ENCODE data around the gene LMBRD2. TPM values are rescaled to one million over a fixed set of nuclear protein-coding genes. Genes with fewer than 3 reads are reported as not detected.

The LMBRD2 gene
- total RNA-seq, 1 experiment from 2014 or later = 5.6 TPM

- POLR2A ChIA-PET = interaction anchor here (1.1 to 1.7 kb wide), 2 partner anchors 11 to 13 kb away, joined by 3 read pairs; no protein-coding TSS in a partner anchor
Measured at GRCh38 chr5:36089989-36090388, 61.7 kb downstream of the LMBRD2 start.

GRCh38 chr5:36079200-36079781 is 72.4 kb downstream of the LMBRD2 start:
- H3K27me3 Mint-ChIP-seq (ENCODE audit: low read depth) = no peaks in the 10 kb centered on the region; the same call in 1 of the 2 replicates
- ATAC-seq (peak; percentile 99), DNase-seq (ENCODE audit: low spot score) (peak; percentile 31)
- H3K9me3 Mint-ChIP-seq = peaks cover 10% of the 10 kb centered on the region
- no peaks in the 10 kb centered on the region; the same call in 1 of the 2 replicates for H3K36me3 Mint-ChIP-seq
- POLR2A ChIA-PET = interaction anchor here (0.9 to 1.3 kb wide), 4 partner anchors 11 to 162 kb away, joined by 3 to 6 read pairs (median 4); partner anchors contain the start of genes LMBRD2, NADK2 and SKP2
- peak overlapping the region; percentile 24 for H3K27ac Mint-ChIP-seq
- H3K4me1 Mint-ChIP-seq = peaks cover 20% of the 10 kb centered on the region
- CTCF ChIA-PET = interaction anchor here (0.6 to 2.2 kb wide), 53 partner anchors 8 to 617 kb away, joined by 3 to 86 read pairs (median 4); partner anchors contain the start of genes LMBRD2, NADK2, SKP2 and UGT3A2
- H3K4me3 Mint-ChIP-seq = peak overlapping the region; percentile 38
- no peak for TF ChIP-seq TP53 (CRISPR knock-in tag; IDR thresholded peaks at IDR 0.05)
- peak; percentile 64 for TF ChIP-seq CTCF (IDR thresholded peaks at IDR 0.05)
- TF ChIP-seq ETV6 (CRISPR knock-in tag; IDR thresholded peaks at IDR 0.05) = 0 out of 2 replicates have a peak, but pooled peaks have one; percentile 21
- no peak for TF ChIP-seq ERG (CRISPR knock-in tag; IDR thresholded peaks at IDR 0.05)
- no peak for TF ChIP-seq USF1 (CRISPR knock-in tag; IDR thresholded peaks at IDR 0.05)
- TF ChIP-seq ESRRA (CRISPR knock-in tag; IDR thresholded peaks at IDR 0.05; ENCODE audit: borderline replicate concordance) = no peak

More at GRCh38 chr5:36089989-36090388, 61.7 kb downstream of the LMBRD2 start:
- Mint-ChIP-seq H3K27me3 (ENCODE audit: low read depth) (0 out of 2 replicates have a peak, but pooled peaks cover 1% of the 10 kb centered on the region), H3K4me3 (no peak overlapping the region), H3K9me3 (peaks cover 22% of the 10 kb centered on the region), H3K4me1 (peaks cover 4% of the 10 kb centered on the region; the same call in 1 of the 2 replicates), H3K36me3 (no peaks in the 10 kb centered on the region; the same call in 1 of the 2 replicates), H3K27ac (peak overlapping the region; percentile 74)
- ATAC-seq (peak; percentile 95), DNase-seq (ENCODE audit: low spot score) (peak; percentile 56)
- CTCF ChIA-PET = interaction anchor here (0.7 to 4.1 kb wide), 10 partner anchors 9 to 416 kb away, joined by 3 to 86 read pairs (median 6); partner anchors contain the start of genes LMBRD2, SKP2 and UGT3A2
- TF ChIP-seq PREB (CRISPR knock-in tag; IDR thresholded peaks at IDR 0.05; ENCODE audit: borderline replicate concordance) (no peak), CBFB (CRISPR knock-in tag; IDR thresholded peaks at IDR 0.05; ENCODE audit: low read depth) (no peak), OVOL2 (CRISPR knock-in tag; IDR thresholded peaks at IDR 0.05; ENCODE audit: borderline replicate concordance) (no peak), FOXP1 (CRISPR knock-in tag; IDR thresholded peaks at IDR 0.05; ENCODE audit: borderline replicate concordance) (no peak), FOXJ3 (CRISPR knock-in tag; IDR thresholded peaks at IDR 0.05; ENCODE audit: borderline replicate concordance) (no peak), ZMAT4 (CRISPR knock-in tag; IDR thresholded peaks at IDR 0.05) (no peak), ZNF263 (CRISPR knock-in tag; IDR thresholded peaks at IDR 0.05; ENCODE audit: low read depth) (no peak), USF2 (CRISPR knock-in tag; IDR thresholded peaks at IDR 0.05) (no peak), USF1 (CRISPR knock-in tag; IDR thresholded peaks at IDR 0.05) (no peak), E2F4 (CRISPR knock-in tag; IDR thresholded peaks at IDR 0.05; ENCODE audit: borderline replicate concordance, low read depth) (no peak), TEAD4 (CRISPR knock-in tag; IDR thresholded peaks at IDR 0.05) (no peak), ATF2 (CRISPR knock-in tag; IDR thresholded peaks at IDR 0.05; ENCODE audit: borderline replicate concordance, low read depth) (no peak), ZNF396 (CRISPR knock-in tag; IDR thresholded peaks at IDR 0.05; ENCODE audit: borderline replicate concordance) (no peak), JUN (CRISPR knock-in tag; IDR thresholded peaks at IDR 0.05) (no peak), NR3C1 (CRISPR knock-in tag; conservative IDR thresholded peaks at IDR 0.05; ENCODE audit: low read depth) (no peak), KAT7 (CRISPR knock-in tag; IDR thresholded peaks at IDR 0.05; ENCODE audit: borderline replicate concordance) (no peak), MXD4 (CRISPR knock-in tag; IDR thresholded peaks at IDR 0.05; ENCODE audit: borderline replicate concordance) (no peak)

All from WTC11 (cell line).